Muscle of back (tissue), 11 donors: ENCODE measurements around the gene P2RX3. TPM values are rescaled to one million over a fixed set of nuclear protein-coding genes. Genes with fewer than 3 reads are reported as not detected.
"Not testable (repeated sequence)": the region's sequence is repeated elsewhere in the genome, so short reads cannot be mapped to it uniquely, and the experiment has no call there.

Source experiments
- DNase-seq, 3 donors: peaks; one replicate each; pipeline versions ENCODE4 v3.0.0 to v3.0.0-alpha.2; 2013
- polyA plus RNA-seq, 10 donors: library from polyadenylated mRNA; unstranded; fragments of 120-200 nt; gene quantifications; one replicate each; pipeline ENCODE4 v1.2.1, GENCODE V29; 2013; ENCODE audit not compliant: insufficient read length in 10 of 10

The P2RX3 gene
- polyA plus RNA-seq, 10 donors, result 1.9 to 7.0 (median 4.1) TPM

DNA sequence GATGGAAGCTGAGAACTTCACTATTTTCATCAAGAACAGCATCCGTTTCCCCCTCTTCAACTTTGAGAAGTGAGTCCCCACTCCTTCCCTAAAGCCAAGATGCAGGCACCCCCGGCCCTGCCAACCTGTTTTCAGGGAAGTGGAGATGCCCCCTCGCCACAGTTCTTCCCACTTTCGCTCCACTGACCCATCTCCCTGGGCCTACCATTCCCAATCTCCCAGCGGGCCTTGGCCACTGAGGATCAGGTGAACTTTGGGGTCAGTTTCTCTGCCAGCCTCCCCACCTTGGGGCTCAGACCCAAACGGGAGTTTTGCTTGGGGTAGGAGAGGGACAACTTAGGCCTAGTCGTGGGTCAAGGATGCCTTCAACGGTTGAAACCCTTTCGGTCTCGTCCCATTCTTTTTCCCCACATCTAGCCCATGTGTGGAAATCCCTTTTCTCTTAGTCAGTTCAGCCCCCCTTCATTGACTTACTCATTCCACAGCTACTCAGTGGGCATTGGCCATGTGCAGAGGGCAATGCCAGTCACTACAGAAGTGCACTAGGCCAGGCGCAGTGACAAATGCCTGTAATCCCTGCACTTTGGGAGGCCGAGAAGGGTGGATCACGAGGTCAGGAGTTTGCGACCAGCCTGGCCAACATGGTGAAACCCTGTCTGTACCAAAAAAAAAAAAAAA is 10.6 kb downstream of the P2RX3 start:
- no peak for DNase-seq

DNA sequence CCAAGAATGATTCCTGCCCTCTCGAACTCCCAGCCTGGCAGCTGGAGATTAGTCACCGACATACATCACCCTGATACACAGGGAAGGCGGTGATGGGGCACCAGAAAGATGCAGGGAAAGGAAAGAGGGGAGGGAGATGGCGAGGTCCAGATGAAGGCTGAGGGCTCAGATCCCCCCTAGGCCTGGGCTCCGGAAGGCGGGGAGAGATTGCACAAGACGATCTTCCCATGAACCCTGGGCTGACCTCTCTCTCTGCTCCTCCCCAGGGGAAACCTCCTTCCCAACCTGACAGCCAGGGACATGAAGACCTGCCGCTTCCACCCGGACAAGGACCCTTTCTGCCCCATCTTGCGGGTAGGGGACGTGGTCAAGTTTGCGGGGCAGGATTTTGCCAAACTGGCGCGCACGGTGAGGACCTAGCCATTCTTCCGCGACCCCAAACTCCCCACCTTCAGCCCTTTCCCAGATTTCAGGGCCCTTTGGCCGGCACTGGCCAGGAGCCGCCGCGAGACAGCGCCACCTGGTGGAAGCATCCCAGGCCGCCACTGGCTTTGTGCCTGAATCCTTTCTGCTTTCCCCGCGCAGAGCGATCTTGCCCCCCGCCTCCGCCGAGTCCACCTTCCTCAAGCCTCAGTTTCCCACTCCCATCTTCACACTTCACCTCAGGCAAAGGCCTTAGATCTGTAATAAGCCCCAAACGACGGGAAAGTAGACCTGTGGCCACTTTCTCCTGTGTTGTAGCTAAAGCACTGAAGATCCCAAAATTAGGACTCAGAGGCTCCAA is 11.5 kb downstream of the P2RX3 start:
- DNase-seq, result peak; percentile 27 to 83 (median 64)

DNA sequence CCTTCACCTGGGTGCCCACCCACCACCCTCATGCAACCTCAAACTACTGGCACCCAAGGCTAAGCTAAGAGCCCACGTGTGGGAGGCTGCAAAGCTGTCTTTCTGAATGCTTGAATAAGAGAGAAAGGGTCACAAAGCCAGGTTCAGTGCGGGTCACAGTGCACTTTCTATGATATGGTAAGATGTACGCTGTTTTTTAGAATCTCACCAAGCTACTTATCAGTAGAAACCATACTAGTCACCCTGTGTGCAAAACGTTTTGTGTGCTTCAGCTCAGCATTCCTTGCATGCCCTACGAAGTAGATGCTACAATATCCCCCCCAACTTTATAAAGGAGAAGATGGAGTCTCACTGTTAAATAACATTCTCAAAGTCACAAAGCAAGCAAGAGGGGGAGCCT is 14.9 kb downstream of the P2RX3 start:
- no peak for DNase-seq

DNA sequence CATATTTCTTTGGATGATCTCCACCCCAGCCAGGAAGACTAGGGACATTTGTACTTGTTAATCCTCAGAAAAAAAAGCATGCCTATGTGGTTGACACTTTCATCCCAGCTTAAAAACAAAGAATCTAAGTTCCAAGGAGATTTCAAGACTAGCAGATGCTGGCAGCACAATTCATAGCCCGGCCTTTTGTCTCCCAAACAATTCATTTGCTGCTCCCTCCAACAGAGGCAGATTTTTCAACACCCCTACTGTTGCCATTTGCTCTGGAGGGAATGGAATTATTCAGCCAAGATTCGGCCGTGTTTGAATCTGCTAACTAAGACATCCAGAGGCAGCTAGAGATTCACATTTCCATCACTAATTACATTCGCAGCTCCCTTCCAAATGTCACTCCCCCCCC is 15.3 kb downstream of the P2RX3 start:
- DNase-seq, result no peak

DNA sequence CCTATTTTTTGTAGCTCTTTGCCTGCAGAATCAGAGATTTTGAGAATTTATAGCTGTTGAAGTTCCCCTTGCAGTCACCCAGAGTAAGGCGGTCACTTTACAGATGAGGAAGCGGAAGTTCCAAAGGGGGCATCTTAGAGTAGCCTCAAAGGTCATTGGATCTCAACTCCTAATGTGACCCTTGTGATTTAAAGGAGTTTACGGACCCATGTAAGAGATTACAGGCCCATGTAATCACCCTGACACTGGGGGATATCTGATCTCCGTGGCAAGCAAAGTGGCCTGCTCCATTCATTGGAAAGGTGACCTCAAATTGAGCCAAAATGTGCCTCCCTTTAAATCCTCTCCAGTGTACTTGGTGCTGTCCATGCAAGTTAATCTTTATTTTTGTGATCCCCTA is 15.7 kb downstream of the P2RX3 start:
- no peak for DNase-seq

DNA sequence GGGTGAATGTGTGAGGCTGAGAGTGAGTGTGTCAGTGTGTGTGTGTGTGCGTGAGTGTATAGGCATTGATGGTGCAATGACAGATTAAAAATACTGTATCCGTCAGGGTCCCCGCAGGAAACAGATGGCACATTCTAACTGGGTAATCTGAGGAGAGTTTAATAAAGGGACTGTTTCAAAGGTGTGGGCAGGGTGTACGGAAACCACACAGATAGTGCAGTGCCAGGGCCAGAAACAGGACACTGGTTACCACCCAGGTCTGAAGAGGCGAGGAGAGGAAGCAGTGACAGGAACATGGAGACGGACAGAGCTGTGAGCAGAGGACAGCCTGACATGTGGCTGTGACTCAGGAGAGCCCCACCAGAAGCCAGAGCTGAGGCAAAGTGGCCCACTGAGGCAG is 16.5 kb downstream of the P2RX3 start:
- no peak for DNase-seq

DNA sequence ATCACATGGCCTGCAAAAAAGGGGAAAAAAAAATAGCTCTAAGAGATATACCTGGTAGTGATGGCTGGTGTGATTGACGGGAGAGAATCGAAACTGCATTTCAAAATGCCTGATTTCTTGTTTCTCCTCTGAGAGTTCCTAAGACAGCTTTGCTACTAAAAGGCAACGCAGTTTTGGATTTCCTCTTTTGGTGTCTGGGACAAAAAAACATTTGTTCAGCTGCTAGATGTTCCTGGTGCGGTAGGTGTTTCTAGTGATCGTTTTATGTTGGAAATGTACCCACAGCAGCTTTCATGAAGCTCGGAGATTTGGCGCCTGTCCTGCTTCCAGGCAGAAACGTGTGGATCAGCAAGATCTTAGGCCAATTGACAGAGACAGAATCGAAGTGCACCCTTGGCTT is 18.1 kb downstream of the P2RX3 start:
- DNase-seq, result no peak

DNA sequence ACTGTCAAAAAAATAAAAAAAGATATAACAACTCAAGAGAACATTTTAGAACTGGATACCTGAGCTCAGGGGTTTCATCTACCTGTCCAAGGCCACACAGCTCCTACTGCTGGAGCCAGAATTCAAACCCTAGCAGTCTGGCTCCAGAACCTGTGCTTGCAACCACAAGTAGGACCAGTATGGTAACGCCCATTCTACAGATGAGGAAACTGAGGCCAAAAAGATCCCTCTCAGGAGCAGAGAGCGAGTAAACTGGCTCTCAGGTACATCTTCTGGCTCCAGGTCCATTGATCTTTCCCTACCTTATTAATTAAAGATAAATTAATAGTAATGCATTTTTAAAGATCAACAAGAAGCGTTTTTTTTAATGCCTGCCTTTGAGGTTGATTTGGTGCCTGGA is 19.2 kb downstream of the P2RX3 start:
- no peak for DNase-seq

DNA sequence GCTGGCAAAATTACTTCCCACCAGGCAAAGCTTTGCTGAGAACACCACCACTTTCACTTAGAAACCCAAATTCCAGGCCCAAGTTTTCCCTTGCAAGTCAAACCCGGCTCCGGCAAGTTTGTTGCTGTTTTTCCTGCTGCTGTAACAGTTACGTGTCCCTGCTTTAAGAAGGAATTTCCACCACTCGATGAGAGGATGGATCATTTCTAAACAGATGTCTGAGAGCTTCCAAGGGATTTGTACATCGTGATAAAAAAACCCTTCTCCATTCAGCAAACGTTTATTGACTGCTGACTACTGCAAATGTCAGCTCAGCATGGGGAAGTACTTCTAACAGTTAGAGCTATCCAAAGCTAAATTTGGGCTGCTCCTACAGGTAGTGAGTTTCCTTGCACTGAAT is 19.7 kb downstream of the P2RX3 start:
- DNase-seq, result peak in 2 of 3 donors; percentile 43 to 65

DNA sequence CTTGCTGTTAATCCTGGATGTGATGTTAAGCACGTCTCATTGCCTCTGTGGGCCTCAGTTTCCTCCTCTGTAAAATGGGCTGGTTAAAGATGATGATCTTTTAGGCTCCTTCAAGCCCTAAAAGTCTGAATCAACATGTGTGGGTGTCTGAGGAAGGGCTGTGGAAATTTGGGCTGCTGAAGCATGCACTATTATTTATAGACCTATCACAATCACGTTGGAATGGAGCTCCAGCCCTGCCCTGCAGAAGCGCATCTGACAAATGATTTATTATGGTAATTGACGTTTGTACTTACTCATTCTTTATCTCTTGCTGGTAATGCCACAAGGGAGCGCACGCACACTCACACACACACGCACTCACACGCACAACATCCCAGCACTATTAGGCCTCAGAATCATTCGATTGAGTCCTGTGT is 20.4 kb downstream of the P2RX3 start:
- DNase-seq, result peak in 1 of 3 donors; percentile 29

DNA sequence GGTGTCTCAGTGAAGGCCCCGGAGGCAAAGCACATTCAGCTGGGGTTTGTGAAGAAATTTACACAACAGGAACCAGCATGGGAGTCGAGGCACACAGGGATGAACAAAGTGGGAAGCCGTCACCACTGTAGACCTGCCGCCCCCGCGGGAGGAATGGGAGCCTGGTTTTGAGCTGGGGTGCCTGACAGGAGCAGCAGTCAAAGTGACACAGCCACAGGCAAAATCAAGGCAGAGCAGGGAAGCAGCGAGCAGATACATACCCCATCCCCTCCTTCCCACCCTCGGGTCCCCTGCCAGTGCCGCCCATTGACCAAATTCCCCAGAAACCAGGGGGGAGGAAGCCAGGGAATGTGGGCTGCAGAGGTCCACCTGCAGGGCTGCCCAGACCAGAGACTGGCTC is 20.8 kb downstream of the P2RX3 start:
- no peak for DNase-seq

DNA sequence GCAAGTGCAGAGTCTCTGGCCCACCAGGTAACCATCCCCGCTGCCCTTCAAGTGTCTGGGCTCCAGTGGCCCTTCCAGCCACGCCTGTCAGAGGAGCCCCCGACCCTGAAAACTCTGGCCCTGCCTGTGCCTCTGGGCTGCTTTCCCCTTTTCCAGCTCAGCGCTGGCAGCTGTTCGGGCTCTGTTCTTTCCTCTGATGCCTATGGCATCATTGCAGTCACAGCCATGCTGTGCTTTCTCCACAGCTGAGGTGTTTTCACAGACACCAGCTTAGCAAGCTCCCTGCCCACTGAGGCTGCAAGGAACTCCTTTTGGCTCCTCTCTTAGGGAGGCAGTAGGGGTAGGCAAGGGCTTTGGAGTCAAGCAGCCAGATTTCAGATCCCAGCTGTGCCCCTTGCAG is 21.2 kb downstream of the P2RX3 start:
- DNase-seq, result no peak

DNA sequence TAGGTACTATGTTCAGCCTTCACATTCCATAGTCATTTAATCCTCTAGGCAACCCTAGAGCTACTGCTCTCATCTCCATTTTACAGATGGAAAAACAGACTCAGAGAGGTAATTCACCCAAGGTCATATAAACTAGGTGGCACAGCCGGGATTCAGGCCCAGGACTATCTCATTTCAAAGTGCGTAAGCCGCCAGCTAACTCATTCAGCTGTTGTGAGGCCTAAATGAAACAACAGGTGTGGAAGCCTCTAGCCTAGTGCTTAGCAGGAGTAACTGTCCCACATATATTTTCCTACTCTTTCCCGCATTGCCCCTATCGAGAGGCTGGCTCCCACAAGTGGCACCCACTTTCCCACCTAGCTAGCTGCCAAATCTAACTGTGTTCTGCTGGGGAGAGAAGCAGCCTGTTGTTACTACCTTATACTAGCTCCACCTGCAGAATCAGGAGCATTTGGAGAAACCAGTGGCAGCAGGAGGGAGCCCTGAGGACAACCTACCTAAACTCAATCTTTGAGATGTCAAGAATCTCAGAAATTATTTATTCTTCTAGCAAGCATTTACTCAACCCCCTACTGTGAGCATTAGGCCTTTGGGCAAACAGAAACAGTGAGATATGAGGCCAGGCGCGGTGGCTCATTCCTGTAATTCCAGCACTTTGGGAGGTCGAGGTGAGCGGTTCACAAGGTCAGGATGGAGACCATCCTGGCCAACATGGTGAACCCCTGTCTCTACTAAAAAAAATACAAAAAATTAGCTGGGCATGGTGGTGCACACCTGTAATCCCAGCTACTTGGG is 21.9 kb downstream of the P2RX3 start:
- peak in 2 of 3 donors; percentile 46 to 54 for DNase-seq

DNA sequence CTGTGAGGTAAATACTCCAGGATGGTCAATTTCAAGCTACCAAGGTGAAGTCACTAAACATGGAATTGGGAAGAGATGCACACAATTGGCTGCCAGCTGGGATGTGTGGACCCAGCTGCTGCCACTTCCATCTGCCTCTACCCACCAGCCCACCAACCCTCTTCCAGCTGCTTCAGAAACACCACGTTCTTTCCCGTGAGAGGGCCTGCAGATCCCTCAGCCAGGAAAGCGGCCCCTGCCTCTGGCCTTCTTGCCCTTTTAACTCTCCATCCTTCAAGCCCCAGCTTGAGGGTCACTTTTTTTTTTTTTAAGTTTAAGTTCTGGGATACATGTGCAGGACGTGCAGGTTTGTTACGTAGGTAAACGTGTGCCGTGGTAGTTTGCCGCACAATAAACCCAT is 22.8 kb downstream of the P2RX3 start:
- DNase-seq, result no peak

DNA sequence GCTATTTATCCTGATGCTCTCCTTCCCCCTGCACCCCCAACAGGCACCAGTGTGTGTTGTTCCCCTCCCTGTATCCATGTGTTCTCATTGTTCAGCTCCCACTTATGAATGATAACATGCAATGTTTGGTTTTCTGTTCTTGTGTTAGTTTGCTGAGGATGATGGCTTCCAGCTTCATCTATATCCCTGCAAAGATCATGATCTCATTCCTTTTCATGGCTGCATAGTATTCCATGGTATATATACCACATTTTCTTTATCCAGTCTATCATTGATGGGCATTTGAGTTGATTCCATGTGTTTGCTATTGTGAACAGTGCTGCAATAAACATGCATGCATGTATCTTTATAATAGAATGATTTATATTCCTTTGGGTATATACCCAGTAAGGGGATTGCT is 23.3 kb downstream of the P2RX3 start:
- not testable (repeated sequence) for DNase-seq

DNA sequence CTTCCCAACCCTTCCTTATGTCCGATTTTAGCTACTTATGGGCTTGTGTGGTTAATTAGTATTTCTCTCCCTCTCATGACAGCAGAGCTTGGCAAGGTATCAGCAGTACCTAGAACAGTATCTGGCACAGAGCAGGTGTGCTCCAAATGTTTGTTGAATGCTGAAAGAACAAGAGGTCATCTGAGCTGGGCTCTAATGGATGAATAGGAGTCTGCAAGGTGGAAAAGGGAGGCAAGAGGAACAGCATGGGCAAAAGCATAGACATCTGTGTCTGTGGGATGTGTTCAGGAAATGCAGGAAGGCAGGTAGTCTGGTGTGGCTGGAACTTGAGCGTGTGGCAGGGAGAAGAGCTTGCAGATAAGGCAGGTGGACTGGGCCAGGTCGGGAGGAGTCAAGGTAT is 23.8 kb downstream of the P2RX3 start:
- no peak for DNase-seq

DNA sequence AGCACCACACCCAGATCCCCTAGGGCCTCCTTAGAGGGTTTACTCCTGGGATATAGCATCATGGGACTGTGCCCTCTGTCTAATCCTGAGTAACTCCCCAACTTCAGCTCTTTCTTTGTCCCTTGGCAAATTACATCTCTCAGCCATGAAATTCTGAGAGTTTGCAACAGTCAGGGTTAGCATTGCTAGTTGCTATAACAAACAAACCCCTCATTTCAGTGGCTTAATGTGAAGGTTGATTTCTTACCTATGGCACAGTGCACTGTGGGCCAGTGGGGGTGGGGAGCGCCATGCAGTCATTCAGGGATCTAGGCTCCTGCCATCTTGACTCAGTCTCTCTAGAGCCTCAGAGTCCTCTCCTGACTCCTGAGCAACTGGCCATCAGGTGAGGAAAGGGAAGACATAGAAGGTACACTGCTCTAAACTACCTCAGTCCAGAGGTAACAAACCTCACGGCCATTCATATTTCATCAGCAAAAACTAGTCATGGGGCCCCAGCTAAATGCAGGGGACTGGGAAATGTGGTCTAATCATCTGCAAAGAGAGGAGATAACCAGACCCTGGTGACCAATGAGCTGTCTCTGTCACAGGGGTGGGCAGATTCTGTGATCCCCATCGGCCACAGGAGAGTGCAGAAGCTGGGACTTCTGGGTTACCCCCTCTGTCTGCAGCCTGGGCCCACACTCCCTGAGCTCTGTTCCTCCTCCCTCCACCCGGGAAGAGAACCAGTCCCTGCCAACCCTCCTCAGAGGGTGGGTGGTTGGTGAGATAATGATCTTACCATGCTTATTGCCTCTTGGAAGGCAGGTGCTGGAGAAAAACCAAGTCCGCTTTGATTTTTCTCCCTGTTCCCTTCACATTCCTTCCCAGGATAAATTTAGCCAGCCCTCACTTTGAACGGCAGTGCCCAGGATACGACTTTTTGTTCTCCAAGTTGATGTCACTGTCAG is 25.3 kb downstream of the P2RX3 start:
- no peak for DNase-seq

DNA sequence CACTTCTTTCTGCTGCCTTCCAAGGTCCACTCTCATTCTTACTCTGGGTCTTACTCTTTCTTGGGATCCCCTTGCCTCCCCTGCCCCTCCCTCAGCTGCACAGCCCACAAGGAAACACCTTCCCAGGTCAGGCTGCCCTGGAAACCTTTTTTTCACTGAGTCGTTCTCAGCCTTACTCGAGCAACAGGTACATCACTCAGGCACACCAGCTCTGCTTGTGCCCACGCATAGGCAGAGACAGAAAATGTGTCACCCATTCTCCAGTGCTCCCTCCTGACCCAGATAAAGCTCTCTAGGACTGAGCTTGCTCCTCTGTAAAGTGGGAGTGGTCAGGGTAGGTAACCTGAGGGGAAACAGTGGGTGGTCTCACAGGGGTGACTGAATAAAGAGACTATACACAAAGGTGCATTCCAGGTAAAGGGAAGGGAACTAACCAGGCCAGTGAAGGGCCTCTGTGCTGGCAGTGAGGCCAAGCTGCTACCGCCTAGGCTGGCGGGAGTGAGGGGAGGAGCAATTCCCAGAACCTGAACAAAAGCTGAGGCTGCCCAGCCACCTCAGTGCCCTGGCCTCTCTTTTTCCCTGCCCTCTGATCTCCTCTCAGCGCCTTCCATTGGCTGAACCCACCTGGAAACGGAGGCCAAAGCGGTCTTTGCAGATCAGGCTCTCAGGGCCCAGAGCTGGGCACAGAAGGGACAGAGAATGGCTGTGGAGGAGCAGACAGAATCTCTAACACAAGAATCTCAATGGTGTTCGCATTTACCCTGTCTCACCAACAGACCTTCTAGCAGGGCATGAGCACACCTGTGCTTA is 26.9 kb downstream of the P2RX3 start:
- DNase-seq, result no peak

DNA sequence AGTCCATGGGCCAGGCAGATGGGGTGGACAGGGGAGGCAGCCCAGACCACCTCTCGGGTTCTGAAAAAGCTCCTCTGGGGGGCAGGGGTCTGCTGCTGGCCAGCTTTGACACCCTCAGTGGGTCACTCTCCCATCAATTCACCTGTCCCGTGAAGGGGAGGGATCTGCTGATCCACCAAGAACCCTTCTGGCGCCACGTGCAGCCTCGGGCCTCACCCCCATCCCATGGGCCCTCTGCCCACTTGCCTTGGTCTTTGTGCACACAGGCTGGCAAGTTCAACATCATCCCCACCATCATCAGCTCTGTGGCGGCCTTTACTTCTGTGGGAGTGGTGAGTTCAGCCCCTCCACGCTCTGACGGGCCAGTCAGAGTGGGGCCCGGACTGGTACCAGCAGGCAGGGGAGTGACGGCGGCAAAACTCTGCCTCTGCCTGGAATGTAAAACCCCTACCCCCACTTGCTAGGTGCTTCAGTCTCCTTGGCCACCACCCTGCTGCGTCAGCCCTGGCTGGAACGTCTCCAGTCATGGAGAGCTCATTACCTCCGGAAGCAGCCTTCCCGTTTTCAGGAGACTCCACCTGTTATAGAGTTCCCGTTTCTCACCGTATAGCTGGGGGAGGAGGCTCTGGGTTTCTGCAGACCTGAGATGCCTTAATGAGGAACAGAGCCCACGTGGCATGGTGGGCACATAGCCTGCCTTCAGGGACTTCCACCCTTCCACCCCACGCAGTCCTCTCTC is 30.1 kb downstream of the P2RX3 start:
- no peak for DNase-seq

DNA sequence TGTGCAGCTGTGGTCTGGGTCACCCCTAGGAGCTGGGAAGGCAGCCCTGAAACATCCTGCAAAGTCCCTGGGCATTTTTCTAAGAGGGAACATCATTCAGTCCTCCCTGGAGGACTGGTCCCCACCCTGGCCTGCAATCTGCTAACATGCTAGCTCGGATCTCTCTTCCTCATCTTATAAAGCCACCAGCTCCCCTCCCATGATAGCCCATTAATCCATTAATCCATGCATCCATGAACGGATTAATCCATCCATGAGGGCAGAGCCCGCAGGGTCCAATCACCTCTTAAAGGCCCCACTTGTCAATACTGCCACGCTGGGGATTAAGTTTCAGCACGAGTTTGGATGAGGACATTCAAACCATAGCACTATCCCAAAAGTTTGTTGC is 30.7 kb downstream of the P2RX3 start:
- DNase-seq, result no peak
